GM19328 (cell line): ENCODE measurements around the gene STAT4.
A peak's percentile ranks its signal among the peaks of the same experiment; 100 is the strongest.

ENCODE experiments used
- ATAC-seq: cut with Tn5 transposase; IDR thresholded peaks from one replicate; pipeline ENCODE4 v1.9.1; 2021; ENCODE audit warnings: mild to moderate bottlenecking, moderate library complexity; ENCODE audit not compliant: unreplicated experiment

STAT4 gene

DNA sequence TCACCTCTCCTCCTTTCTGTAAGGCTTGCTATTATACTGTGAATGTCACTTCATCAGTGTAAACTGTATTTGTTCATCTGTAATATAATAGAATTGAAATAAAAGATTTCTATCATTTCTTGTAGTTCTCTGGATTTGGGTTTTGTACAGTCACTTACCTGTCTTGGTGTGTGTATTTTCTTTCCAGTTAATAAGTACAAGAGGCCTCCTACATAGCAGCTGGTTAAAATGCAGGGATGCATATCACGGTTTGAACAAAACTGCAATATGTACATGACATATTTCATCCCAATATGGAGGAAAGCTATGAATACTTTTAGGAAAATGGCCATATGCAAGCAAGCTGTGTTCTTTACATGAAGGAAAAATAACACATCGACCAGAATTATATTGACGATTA lies 131.4 kb downstream of the STAT4 start:
- no peak for ATAC-seq

DNA sequence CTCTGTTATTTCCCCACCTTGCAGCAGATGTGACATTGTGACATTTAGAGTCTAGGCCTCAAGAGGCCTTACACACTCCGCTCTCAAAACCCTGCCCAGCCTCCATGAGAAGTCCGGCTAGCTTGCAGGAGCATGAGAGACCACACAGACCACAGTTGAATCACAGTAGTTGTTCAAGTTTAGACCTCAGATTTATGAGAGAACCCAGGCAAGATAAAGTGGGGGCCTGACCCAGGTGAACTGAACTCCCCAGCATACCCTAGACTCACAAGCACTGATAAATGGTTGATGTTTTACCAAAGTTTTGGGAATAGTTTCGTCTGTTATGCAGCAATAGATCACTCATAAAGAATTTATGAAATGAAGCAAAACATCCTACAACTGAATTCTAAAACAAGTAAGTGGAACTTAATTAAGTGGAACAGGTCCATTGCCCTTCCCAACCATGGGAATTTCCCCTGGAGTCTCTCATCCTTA lies 132.1 kb downstream of the STAT4 start:
- no peak for ATAC-seq

DNA sequence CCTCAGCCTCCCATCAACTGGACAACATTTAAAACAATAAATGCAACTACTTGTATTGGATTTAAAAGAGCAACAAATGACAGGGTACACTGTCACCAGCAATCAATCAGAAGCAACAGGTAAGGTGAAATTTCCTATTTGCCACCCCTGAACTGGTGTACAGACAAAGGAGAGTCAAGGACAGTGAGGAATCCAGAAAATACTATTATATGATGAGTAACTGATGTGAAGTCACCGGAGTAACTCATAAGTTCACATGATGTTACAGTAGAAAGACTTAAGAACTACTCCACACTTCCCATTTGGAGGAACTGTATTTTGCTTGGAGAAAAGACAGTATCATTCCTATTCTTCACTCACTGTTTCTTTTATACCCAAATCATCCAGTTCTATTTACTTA lies 132.7 kb downstream of the STAT4 start:
- no peak for ATAC-seq

DNA sequence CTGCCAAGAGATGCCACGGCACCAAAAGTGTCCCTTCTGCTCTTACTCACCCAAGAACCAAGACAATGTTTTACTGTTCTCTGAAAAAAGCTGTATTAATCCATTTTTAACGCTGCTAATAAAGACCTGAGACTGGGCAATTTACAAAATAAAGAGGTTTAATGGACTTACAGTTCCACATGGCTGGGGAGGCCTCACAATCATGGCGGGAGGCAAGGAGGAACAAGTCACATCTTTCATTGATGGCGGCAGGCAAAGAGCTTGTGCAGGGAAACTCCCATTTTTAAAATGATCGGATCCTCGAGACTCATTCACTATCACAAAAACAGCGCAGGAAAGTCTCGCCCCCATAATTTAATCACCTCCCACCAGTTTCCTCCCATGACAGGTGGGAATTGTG lies 135.0 kb downstream of the STAT4 start:
- ATAC-seq: no peak

DNA sequence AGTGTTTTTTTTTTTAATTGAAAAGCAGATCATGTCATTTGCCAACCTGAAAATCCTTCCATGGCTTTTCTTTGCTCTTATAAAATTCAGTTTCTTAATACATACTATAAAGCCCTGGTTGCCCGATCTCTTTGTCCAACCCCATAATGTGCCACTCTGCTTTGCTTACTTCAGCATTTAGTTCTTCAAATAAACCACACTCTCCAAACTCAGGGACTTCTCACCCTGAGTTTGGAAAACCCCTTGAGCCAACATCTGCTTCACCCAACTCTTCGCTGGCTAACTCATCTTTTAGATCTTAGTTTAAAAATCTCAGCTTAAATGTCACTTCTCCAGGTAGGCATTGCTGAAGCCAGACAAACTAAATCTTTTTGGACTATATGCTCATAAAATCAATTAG lies 135.6 kb downstream of the STAT4 start:
- ATAC-seq: no peak

DNA sequence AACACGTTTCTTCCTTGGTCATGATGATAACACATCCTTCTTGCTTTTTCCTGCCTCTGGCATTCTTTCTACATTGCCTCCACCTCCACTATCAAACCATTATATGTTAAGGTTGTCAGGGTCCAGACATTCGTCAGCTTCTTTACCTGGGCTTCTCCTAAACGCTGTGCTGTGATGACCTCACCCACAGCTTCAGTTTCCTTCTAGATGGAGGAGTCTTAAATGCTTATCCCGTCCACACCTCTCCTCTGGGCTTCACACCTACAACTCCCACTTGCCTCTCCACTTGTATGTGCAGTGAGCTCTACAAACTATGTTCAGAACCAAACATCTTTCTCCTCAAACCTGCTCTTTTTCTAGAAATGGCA lies 136.2 kb downstream of the STAT4 start:
- ATAC-seq: peak; percentile 4

DNA sequence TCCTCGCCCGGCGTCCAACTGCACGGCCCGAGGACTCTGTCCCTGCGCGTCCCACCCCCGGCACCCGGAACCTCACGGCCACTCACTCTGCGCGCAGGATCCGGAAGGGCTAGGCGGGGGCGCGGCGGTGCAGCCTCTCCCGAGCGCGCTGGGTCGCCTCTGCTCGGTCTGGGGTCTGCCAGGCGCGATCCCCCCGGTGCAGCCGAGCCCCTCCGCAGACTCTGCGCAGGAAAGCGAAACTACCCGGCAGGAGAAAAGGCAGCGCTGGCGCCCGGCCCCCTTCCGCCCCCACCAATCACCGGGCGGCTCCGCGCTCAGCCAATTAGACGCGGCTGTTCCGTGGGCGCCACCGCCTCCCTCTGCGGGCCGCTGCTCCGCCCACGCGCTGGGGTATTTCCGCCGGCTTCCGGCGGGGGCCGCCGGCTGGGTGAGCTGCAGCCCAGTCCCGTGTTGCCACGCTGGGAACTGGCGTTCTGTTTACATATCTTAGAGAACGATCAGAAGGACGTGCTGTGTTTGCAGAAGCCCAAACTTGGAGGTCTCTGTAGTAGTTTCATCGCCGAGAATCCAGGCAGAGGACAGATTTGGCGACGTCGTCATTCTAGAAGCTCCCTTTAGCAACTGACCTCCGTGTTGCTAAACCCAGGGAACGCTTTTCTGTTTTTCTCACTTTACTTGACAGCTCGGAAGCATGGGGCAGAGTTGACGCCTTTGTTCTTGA lies 136.7 kb downstream of the STAT4 start, which contains the start of gene STAT1:
TSS of gene STAT1 (minus strand) at position 240 of the 721 bp plus-strand sequence. CDS start 4,168 bp downstream, outside the sequence.
- ATAC-seq: peak; percentile 84

DNA sequence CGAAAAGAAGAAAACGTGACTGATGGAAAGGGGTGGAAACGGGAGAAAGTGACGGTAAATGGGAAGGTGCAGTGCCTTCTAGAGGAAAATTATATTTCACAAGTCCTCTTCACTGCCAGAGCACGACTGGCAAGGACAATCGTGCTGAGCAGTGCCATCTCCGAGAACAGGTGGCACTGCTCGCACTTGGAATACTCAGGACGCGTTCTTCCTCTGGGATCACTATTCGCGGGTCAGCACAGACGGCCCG lies 137.2 kb downstream of the STAT4 start:
- no peak for ATAC-seq

DNA sequence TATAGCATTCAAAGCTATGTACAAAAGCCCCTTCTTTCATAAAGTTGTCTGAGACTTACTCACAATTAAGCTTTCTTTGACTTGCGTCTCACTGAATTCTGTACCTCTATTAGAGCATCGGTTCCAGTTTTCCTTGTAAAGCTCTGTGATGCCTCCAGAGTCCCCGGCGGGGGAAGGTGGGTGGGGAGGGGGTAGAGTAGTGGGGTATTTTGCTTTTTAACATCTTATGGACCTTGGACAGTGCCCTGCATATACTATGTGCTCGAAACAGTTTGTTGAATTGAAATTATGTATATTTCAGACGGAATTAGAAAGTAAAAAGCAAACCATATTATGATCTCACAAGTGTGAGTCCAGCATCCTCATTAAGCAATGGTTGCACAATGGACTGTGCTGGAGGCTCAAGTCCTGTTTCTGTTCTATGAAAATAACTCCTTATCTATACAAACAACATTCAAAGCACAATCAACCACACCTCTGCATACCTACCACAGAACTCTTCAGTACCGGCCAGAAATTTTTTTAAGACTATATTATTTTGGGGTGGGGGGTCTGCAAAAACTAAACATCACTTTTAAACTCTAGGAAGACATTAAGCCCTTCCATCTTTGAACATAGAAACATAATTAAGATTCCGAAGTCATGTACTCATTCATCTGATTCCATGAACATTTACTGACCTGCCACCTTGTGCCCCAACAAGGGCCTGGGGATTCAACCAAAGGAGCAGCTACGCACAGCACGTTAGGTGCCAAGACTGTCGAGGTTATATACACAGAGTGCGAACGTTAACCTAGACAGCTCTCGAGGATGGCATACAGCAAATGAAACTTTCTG lies 137.7 kb downstream of the STAT4 start:
- no peak for ATAC-seq

DNA sequence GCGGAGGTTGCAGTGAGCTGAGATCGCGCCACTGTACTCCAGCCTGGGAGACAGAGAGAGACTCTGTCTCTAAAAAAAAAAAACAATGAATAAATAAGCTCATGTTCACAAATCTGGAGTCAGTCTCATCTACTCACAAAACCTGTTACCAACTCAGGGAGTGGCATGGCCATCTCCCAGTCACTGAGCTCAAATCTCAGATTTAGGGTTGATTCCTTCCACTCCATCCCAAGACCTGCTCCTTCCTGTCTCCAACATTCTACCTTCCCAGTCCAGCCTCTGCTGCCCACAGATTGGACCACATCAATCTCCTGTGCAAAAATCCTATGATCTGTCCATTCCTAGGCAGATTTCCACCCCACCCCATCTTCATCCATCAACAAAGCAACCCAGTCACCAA lies 138.4 kb downstream of the STAT4 start:
- no peak for ATAC-seq

DNA sequence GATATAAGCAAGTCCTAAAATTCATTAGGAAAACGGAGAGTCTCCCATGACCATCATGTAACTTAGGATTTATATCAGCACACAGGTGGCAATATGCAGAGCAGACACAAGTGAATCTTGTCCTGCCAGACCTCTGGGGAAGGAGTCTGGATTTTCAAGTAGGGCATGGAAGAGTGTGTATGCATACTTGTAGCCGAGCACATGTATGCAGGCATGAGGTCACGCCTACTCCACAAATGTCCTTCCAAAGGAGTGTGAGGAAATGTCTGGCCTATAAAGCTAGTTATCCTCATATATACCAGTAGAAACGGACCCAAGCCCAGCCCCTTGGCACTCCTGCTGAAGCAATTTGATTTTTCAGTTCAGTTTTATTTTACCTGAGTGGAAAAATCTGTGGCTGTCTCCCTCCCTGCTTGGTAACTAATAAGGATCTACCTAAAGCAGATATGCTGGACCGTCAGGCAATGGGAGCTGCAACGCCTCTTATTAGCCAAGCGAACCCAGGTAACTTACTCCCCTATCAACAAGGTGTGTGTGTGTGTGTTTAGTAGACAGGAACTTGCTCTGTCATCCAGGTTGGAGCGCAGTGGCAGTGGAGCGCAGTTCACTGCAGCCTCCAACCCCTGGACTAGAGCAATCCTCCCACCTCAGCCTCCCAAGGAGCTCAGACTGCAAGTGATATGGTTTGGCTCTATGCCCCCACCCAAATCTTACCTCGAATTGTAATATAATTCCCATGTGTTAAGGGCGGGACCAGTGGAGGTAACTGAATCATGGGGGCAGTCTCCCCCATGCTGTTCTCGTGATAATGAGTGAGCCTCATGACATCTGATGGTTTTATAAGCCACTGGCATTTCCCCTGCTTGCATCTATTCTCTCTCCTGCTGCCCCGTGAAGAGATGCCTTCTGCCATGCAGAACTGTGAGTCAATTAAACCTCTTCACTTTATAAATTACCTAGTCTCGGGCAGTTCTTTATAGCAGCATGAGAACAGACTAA lies 139.6 kb downstream of the STAT4 start:
- ATAC-seq: no peak

DNA sequence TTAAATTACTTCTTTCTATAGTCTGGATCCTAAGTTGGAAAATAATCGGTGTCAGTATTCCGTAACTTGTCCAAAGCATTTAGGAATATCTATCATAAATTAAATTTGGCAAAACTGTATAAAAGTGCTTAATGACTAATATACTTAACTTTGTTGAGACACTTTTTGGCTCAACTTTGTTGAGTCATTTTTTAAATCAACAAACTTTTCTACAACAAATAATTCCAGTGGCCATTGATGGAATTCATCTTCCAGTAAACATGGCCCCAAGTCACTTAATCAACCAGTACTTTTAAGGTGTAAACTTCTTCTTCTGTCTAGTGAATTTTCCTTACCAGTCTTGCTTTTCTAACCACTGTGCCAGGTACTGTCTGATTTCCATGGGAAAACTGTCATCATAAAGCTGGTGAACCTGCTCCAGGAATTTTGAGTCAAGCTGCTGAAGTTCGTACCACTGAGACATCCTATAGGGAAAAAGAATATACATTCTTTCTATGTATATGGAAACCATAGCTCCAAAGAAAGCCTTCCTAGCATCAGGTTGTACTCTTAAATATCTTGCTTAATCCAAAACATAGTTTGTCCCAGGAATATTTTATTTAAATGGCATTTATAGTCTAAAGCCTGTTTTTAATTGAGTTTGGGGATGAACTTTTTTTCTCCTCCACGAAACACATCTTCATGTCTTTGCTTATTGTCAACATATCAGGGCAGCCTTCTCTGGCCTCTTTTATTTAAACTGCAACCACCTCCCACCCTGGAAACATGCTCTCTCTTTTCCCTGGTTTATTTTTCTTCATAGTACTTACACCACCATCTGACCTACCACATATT lies 141.0 kb downstream of the STAT4 start:
- ATAC-seq: no peak

DNA sequence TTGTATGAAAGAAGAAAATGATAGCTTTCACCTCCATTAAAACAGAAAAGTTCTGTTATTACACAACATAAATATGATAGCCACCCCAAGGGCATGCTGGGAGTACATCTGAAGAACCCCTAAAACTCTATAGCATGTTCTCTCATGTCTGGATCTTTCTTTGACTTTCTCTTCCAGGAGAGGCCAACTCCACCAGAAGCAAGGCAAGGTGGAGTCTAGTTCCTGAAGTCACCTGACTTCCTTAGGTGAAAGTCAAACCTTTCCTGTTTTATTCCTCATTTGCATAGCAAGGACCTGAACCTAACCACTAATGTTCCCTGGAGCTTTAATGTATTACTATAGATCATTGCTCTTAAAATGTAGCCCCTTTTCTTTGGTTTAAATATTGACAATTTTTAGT lies 142.5 kb downstream of the STAT4 start:
- ATAC-seq: no peak

DNA sequence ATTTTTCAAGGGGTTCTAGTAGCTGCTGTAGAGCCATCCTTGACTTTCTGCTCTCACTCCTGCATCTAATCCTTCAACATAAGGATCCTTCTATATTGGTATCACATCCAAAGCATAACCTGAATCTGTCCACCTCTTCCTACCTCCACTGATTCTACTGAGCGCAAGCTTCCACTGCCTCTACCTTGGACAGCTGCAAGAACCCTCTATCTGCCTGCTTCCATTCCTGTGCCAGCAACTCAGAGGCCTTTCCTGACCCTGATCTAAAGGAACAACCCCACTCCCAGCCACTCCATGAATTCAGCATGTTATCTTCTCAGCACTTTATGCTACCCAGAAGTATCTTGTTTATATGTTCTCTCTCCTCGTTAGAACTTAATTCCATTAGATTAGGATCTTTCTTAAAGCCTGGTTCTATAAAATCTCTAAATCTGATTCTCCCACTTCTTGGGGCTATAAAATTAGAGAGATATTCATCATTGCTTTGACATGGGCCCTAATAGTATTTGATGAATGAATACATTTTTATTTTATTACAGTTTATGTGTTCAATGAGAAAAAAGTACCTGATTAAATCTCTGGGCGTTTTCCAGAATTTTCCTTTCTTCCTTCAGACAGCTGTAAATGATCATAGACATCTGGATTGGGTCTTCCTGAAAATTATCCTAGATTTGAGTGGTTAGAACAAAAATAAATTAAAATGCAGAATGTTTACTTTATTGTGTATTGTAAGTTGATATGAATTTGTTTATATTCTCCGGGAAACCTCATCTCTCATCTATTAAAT lies 143.6 kb downstream of the STAT4 start:
- ATAC-seq: no peak

DNA sequence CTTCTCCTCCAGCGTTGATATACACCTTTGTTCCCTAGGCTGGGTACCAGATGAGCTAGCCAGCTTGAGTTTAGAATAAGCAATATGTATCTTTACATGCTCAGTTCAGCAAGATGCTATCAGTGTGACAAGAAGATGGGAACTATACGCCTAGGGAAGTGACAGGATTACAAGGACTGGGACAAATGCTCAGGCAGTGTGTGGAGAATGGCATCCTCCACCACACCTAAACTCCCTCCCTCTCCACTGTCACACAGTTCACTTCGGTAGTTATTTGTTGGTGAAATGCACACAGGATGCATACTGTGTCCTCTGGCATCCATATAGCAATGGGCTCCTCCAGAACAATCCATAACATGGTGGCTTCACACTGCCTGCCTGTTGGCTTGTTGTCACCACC lies 144.5 kb downstream of the STAT4 start:
- no peak for ATAC-seq

DNA sequence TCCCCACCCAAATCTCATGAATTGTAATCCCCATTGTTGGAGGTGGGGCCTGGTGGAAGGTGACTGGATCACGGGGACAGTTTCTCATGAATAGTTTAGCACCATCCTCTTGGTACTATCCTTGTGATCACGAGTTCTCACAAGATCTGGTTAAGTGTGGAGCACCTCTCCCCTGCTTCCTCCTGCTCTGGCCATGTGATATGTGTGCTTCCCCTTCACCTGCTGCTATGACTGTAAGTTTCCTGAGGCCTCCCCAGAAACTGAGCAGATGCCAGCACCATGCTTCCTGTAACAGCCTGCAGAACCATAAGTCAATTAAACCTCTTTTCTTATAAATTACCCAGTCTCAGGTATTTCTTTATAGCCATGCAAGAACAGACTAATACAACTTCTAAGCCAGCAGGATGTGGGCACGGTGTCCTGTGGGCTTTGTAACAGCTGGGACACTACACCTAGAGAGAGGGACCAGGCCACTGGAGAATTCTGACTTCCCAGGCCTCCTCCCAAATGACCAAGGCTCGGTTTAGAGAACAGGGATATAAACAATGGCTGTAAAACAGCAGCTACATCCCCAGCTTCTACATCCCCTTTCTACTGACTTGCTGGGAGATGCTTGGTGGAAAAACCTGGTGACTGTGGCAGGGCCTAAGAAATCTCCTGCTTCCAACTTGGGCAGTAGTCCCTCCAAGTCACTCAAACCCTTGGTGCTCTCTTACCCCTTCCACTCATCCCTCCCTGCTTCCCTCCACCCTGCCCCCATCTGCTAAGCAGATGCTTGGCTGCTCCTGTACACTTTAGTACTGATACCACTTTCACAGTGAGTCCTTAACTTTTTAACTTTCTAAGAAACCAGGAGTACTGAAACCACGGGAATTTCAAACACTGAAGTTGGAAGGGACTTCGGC lies 147.1 kb downstream of the STAT4 start:
- no peak for ATAC-seq

DNA sequence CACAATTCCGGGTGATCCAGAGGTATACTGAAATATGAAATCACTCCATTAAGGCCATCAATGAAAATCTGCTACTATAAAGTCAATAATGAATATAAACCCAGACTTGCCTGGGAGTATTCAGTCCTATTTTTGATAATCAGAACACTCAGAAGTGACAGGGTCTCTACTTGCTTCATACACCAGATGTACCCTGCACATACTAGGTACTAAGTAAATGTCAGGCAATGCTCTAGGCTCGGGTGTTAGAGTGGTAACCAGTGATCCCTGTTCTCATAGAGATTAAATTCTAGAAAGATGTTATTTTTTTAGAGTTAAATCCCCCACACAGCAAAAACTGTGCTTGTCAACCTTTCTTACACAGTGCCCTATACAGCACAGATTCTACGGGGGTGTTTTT lies 149.2 kb downstream of the STAT4 start:
- no peak for ATAC-seq

DNA sequence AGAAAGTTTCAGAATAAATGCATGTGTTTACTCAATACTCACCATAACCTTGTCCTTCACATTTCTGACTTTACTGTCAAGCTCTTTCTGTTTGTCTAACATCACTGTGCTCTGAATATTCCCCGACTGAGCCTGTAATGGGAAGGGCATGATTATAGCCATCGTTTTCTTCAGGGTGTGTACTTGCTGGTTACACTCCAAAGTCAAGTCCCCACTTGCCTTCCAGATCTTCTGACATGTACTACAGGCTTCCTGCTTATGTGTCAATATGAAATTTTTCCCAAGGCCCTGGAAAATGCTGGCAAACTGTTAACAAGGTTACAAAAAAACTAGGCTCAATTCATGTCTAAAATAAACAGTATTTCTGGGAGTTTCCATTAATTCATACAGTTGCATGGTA lies 149.8 kb downstream of the STAT4 start:
- ATAC-seq: no peak
